HG02588 (cell line): ENCODE measurements around the gene RYK.
"Not testable (repeated sequence)": the region's sequence is repeated elsewhere in the genome, so short reads cannot be mapped to it uniquely, and the experiment has no call there.

Source experiments
- ATAC-seq: cut with Tn5 transposase; IDR thresholded peaks from one replicate; pipeline ENCODE4 v1.9.1; 2021; ENCODE audit warnings: mild to moderate bottlenecking, moderate library complexity; ENCODE audit not compliant: unreplicated experiment

The RYK gene

GRCh38 chr3:134222835-134223234 lies 27.8 kb downstream of the RYK start:
- ATAC-seq = no peak

- ATAC-seq = no peak
Measured at GRCh38 chr3:134216851-134217250, 33.8 kb downstream of the RYK start.

- no peak for ATAC-seq
Measured at GRCh38 chr3:134216191-134216764, 34.4 kb downstream of the RYK start.

- ATAC-seq = no peak
Measured at GRCh38 chr3:134214239-134214638, 36.4 kb downstream of the RYK start.

- peak; percentile 80 for ATAC-seq
Measured at GRCh38 chr3:134212967-134213665, 37.5 kb downstream of the RYK start.

- no peak for ATAC-seq
Measured at GRCh38 chr3:134211797-134212196, 38.9 kb downstream of the RYK start.

GRCh38 chr3:134205451-134205850 lies 45.2 kb downstream of the RYK start:
- no peak for ATAC-seq

GRCh38 chr3:134201201-134202130 lies 49.2 kb downstream of the RYK start:
- ATAC-seq = no peak

- not testable (repeated sequence) for ATAC-seq
Measured at GRCh38 chr3:134199880-134200279, 50.8 kb downstream of the RYK start.

- ATAC-seq = no peak
Measured at GRCh38 chr3:134199240-134199639, 51.4 kb downstream of the RYK start.

- ATAC-seq = no peak
Measured at GRCh38 chr3:134198414-134198813, 52.2 kb downstream of the RYK start.

- no peak for ATAC-seq
Measured at GRCh38 chr3:134197681-134198261, 52.9 kb downstream of the RYK start.

GRCh38 chr3:134194247-134194646 lies 56.4 kb downstream of the RYK start:
- ATAC-seq = no peak

- no peak for ATAC-seq
Measured at GRCh38 chr3:134190250-134190649, 60.4 kb downstream of the RYK start.

GRCh38 chr3:134189849-134190248 lies 60.8 kb downstream of the RYK start:
- ATAC-seq = no peak

- ATAC-seq = no peak
Measured at GRCh38 chr3:134186391-134186790, 64.3 kb downstream of the RYK start.

GRCh38 chr3:134180761-134181160 lies 69.9 kb downstream of the RYK start:
- ATAC-seq = no peak

- ATAC-seq = no peak
Measured at GRCh38 chr3:134179508-134179907, 71.2 kb downstream of the RYK start.

- no peak for ATAC-seq
Measured at GRCh38 chr3:134163096-134163495, 87.6 kb downstream of the RYK start.

GRCh38 chr3:134161898-134162615 lies 88.6 kb downstream of the RYK start:
- ATAC-seq = no peak

GRCh38 chr3:134155446-134155845 lies 95.2 kb downstream of the RYK start:
- ATAC-seq = no peak
